Measurements from ENCODE around the gene KCNA10. TPM values are rescaled to one million over a fixed set of nuclear protein-coding genes. Genes with fewer than 3 reads are reported as not detected.

The KCNA10 gene
- total RNA-seq, 1 donor from 2014 or later = not detected

- Histone ChIP-seq H4K20me1 (ENCODE audit: insufficient read depth, low read length) (no peaks in the 10 kb centered on the region), H3K9me3 (ENCODE audit: insufficient read depth, low read depth, low read length) (no peaks in the 10 kb centered on the region), H2AFZ (ENCODE audit: low read depth, low read length) (no peak overlapping the region), H3K4me3 (ENCODE audit: insufficient read depth, low read depth, low read length) (no peak overlapping the region), H3K36me3 (ENCODE audit: insufficient read depth, low read length) (no peaks in the 10 kb centered on the region), H3K27ac (ENCODE audit: low read depth, low read length) (no peak overlapping the region), H3K9ac (ENCODE audit: low read length) (no peak overlapping the region), H3K4me1 (ENCODE audit: insufficient read depth, low read length) (no peaks in the 10 kb centered on the region), H3K79me2 (ENCODE audit: insufficient read depth, low read length) (no peaks in the 10 kb centered on the region), H3K27me3 (ENCODE audit: insufficient read depth, low read length) (peaks cover 3% of the 10 kb centered on the region), H3K4me2 (ENCODE audit: low read length) (no peak overlapping the region)
- FAIRE-seq = no peak
- Mint-ChIP-seq H3K4me3 (ENCODE audit: unreplicated experiment) (no peak overlapping the region), H3K9me3 (ENCODE audit: unreplicated experiment) (peaks cover 2% of the 10 kb centered on the region), H3K27me3 (ENCODE audit: low read depth, unreplicated experiment) (peaks cover 19% of the 10 kb centered on the region), H3K4me1 (ENCODE audit: low read depth, unreplicated experiment) (no peaks in the 10 kb centered on the region), H3K27ac (ENCODE audit: unreplicated experiment) (no peak overlapping the region), H3K36me3 (ENCODE audit: low read depth, unreplicated experiment) (no peaks in the 10 kb centered on the region)
- no peak for DNase-seq (ENCODE audit: low read depth)
- no peak for TF ChIP-seq EZH2 (IDR thresholded peaks at IDR 0.05; ENCODE audit: insufficient read depth, low read length)
- TF ChIP-seq CTCF (IDR thresholded peaks at IDR 0.05; ENCODE audit: insufficient read depth, low read depth, low read length) = no peak
These were observed 9.3 kb downstream of the KCNA10 start for GRCh38 chr1:110509655-110510054.

GRCh38 chr1:110508028-110508940 is 10.7 kb downstream of the KCNA10 start:
- H3K4me2 ChIP-seq (ENCODE audit: low read length) = no peak overlapping the region
- no peak overlapping the region for H2AFZ ChIP-seq (ENCODE audit: low read depth, low read length)
- peaks cover 3% of the 10 kb centered on the region for H3K27me3 ChIP-seq (ENCODE audit: insufficient read depth, low read length)
- H3K4me1 ChIP-seq (ENCODE audit: insufficient read depth, low read length) = no peaks in the 10 kb centered on the region
- Mint-ChIP-seq H3K4me3 (ENCODE audit: unreplicated experiment) (no peak overlapping the region), H3K27me3 (ENCODE audit: low read depth, unreplicated experiment) (peaks cover 27% of the 10 kb centered on the region), H3K27ac (ENCODE audit: unreplicated experiment) (no peak overlapping the region), H3K4me1 (ENCODE audit: low read depth, unreplicated experiment) (no peaks in the 10 kb centered on the region), H3K36me3 (ENCODE audit: low read depth, unreplicated experiment) (no peaks in the 10 kb centered on the region), H3K9me3 (ENCODE audit: unreplicated experiment) (no peaks in the 10 kb centered on the region)
- FAIRE-seq (no peak), DNase-seq (ENCODE audit: low read depth) (no peak)
- H3K36me3 ChIP-seq (ENCODE audit: insufficient read depth, low read length) = no peaks in the 10 kb centered on the region
- H4K20me1 ChIP-seq (ENCODE audit: insufficient read depth, low read length) = no peaks in the 10 kb centered on the region
- no peaks in the 10 kb centered on the region for H3K9me3 ChIP-seq (ENCODE audit: insufficient read depth, low read depth, low read length)
- TF ChIP-seq EZH2 (IDR thresholded peaks at IDR 0.05; ENCODE audit: insufficient read depth, low read length) (no peak), CTCF (IDR thresholded peaks at IDR 0.05; ENCODE audit: insufficient read depth, low read depth, low read length) (no peak)
- H3K4me3 ChIP-seq (ENCODE audit: insufficient read depth, low read depth, low read length) = no peak overlapping the region
- no peaks in the 10 kb centered on the region for H3K79me2 ChIP-seq (ENCODE audit: insufficient read depth, low read length)
- no peak overlapping the region for H3K9ac ChIP-seq (ENCODE audit: low read length)
- no peak overlapping the region for H3K27ac ChIP-seq (ENCODE audit: low read depth, low read length)

GRCh38 chr1:110506541-110506940 is 12.4 kb downstream of the KCNA10 start:
- no peak overlapping the region for H3K27ac ChIP-seq (ENCODE audit: low read depth, low read length)
- no peak overlapping the region for H3K9ac ChIP-seq (ENCODE audit: low read length)
- H3K9me3 ChIP-seq (ENCODE audit: insufficient read depth, low read depth, low read length) = no peaks in the 10 kb centered on the region
- no peak overlapping the region for H2AFZ ChIP-seq (ENCODE audit: low read depth, low read length)
- H3K27me3 ChIP-seq (ENCODE audit: insufficient read depth, low read length) = peaks cover 7% of the 10 kb centered on the region
- no peak for TF ChIP-seq CTCF (IDR thresholded peaks at IDR 0.05; ENCODE audit: insufficient read depth, low read depth, low read length)
- TF ChIP-seq EZH2 (IDR thresholded peaks at IDR 0.05; ENCODE audit: insufficient read depth, low read length) = no peak
- H3K36me3 ChIP-seq (ENCODE audit: insufficient read depth, low read length) = no peaks in the 10 kb centered on the region
- DNase-seq (ENCODE audit: low read depth) (no peak), FAIRE-seq (no peak)
- H3K4me3 Mint-ChIP-seq (ENCODE audit: unreplicated experiment) = no peak overlapping the region
- H4K20me1 ChIP-seq (ENCODE audit: insufficient read depth, low read length) = no peaks in the 10 kb centered on the region
- no peaks in the 10 kb centered on the region for H3K4me1 ChIP-seq (ENCODE audit: insufficient read depth, low read length)
- no peak overlapping the region for H3K27ac Mint-ChIP-seq (ENCODE audit: unreplicated experiment)
- H3K4me3 ChIP-seq (ENCODE audit: insufficient read depth, low read depth, low read length) = no peak overlapping the region
- no peak overlapping the region for H3K4me2 ChIP-seq (ENCODE audit: low read length)
- no peaks in the 10 kb centered on the region for H3K36me3 Mint-ChIP-seq (ENCODE audit: low read depth, unreplicated experiment)
- no peaks in the 10 kb centered on the region for H3K79me2 ChIP-seq (ENCODE audit: insufficient read depth, low read length)
- no peaks in the 10 kb centered on the region for H3K9me3 Mint-ChIP-seq (ENCODE audit: unreplicated experiment)
- no peaks in the 10 kb centered on the region for H3K4me1 Mint-ChIP-seq (ENCODE audit: low read depth, unreplicated experiment)
- H3K27me3 Mint-ChIP-seq (ENCODE audit: low read depth, unreplicated experiment) = peaks cover 44% of the 10 kb centered on the region

All from astrocyte (in vitro differentiated cells and primary cell).